SU-DHL-6 (cell line): Measurements from ENCODE around the gene MEA1.
"Not testable (repeated sequence)": the region's sequence is repeated elsewhere in the genome, so short reads cannot be mapped to it uniquely, and the experiment has no call there.

Experiments
- H2AFZ ChIP-seq: fragments of 200-600 bp; sonication (generic); 2 replicates; pipeline ENCODE4 v1.6.1; 2014; ENCODE audit warnings: low read depth, mild to moderate bottlenecking, moderate library complexity, mixed read lengths, antibody characterized with exemption, low read length; ENCODE audit not compliant: severe bottlenecking
- H3F3A ChIP-seq: fragments of 200-600 bp; shearing (Covaris generic); 2 replicates; pipeline ENCODE4 v1.6.0; 2016; ENCODE audit warnings: antibody characterized with exemption, mild to moderate bottlenecking; ENCODE audit not compliant: insufficient read depth
- H3K27ac ChIP-seq: fragments of 200-600 bp; sonication (generic); 2 replicates; pipeline ENCODE4 v1.5.1; 2016; ENCODE audit warnings: low read depth, mild to moderate bottlenecking, low read length, moderate library complexity, mixed read lengths
- H3K27me3 ChIP-seq: fragments of 200-600 bp; sonication (generic), shearing (Covaris generic); 2 replicates; pipeline ENCODE4 v1.6.0; 2014; ENCODE audit warnings: mild to moderate bottlenecking, low read length
- H3K36me3 ChIP-seq: fragments of 200-600 bp; sonication (generic); 2 replicates; pipeline ENCODE4 v1.6.1; 2014; ENCODE audit warnings: mild to moderate bottlenecking, low read length, mixed read lengths
- H3K4me2 ChIP-seq: fragments of 300-600, 200-600 bp; shearing (Covaris generic), sonication (generic); 2 replicates; pipeline ENCODE4 v1.6.0; 2014; ENCODE audit warnings: low read length, low read depth, mild to moderate bottlenecking; ENCODE audit not compliant: poor library complexity, severe bottlenecking
- H3K4me3 ChIP-seq: fragments of 200-600 bp; sonication (generic); 2 replicates; pipeline ENCODE4 v1.5.1; 2014; ENCODE audit warnings: antibody characterized with exemption, low read length, mild to moderate bottlenecking, mixed read lengths; ENCODE audit not compliant: insufficient read depth, poor library complexity, severe bottlenecking
- H3K79me2 ChIP-seq: fragments of 200-600 bp; sonication (generic); 2 replicates; pipeline ENCODE4 v1.6.1; 2014; ENCODE audit warnings: mild to moderate bottlenecking, low read length, moderate library complexity; ENCODE audit not compliant: insufficient read depth
- H3K9ac ChIP-seq: fragments of 200-600 bp; sonication (generic); 2 replicates; pipeline ENCODE4 v1.7.0; 2014; ENCODE audit warnings: mild to moderate bottlenecking, low read length
- H3K9me2 ChIP-seq: fragments of 200-600 bp; sonication (generic); replicated peaks from 2 replicates; pipeline ENCODE4 v1.6.1; 2014; ENCODE audit warnings: low read length; ENCODE audit not compliant: insufficient read depth
- H3K9me3 ChIP-seq: fragments of 200-600 bp; sonication (generic); 2 replicates; pipeline ENCODE4 v1.6.1; 2014; ENCODE audit warnings: low read length, mixed read lengths; ENCODE audit not compliant: insufficient read depth
- H4K20me1 ChIP-seq: fragments of 200-600 bp; sonication (generic); 2 replicates; pipeline ENCODE4 v1.6.1; 2014; ENCODE audit warnings: low read depth, mild to moderate bottlenecking, antibody characterized with exemption, low read length, moderate library complexity, mixed read lengths
- CTCF ChIP-seq: fragments of 200-600 bp; sonication (generic); IDR thresholded peaks from one replicate; pipeline ENCODE4 v1.5.1; 2017; ENCODE audit warnings: antibody characterized with exemption, mild to moderate bottlenecking, low read length, moderate library complexity; ENCODE audit not compliant: insufficient read depth, poor library complexity, severe bottlenecking
- EZH2phosphoT487 ChIP-seq: fragments of 200-600 bp; sonication (generic), shearing (Covaris generic); conservative IDR thresholded peaks from 2 replicates; pipeline ENCODE4 v1.6.1; 2018; ENCODE audit warnings: mild to moderate bottlenecking, antibody characterized with exemption, low read length, moderate library complexity, mixed read lengths

Gene MEA1

GRCh38 chr6:43050981-43051380 lies 37.2 kb upstream of the MEA1 start:
- no peaks in the 10 kb centered on the region for H3K36me3 ChIP-seq
- H3K79me2 ChIP-seq = no peaks in the 10 kb centered on the region; the same call in 1 of the 2 replicates
- H3K27ac ChIP-seq = no peak overlapping the region
- H3K4me3 ChIP-seq = no peak overlapping the region
- no peaks in the 10 kb centered on the region for H3K27me3 ChIP-seq
- peaks cover 10% of the 10 kb centered on the region; the same call in 1 of the 2 replicates for H3F3A ChIP-seq
- TF ChIP-seq CTCF (no peak), EZH2phosphoT487 (no peak)
- H3K9ac ChIP-seq = no peak overlapping the region
- no peaks in the 10 kb centered on the region for H3K9me2 ChIP-seq
- H2AFZ ChIP-seq = no peak overlapping the region
- H3K9me3 ChIP-seq = no peaks in the 10 kb centered on the region
- H4K20me1 ChIP-seq = no peaks in the 10 kb centered on the region
- H3K4me2 ChIP-seq = no peak overlapping the region

GRCh38 chr6:43047998-43048397 lies 34.3 kb upstream of the MEA1 start:
- H3F3A ChIP-seq = peaks cover 6% of the 10 kb centered on the region; the same call in 1 of the 2 replicates

GRCh38 chr6:43045371-43045930 lies 31.7 kb upstream of the MEA1 start:
- TF ChIP-seq EZH2phosphoT487 (no peak), CTCF (no peak)
- no peaks in the 10 kb centered on the region for H3K27me3 ChIP-seq
- no peaks in the 10 kb centered on the region for H4K20me1 ChIP-seq
- no peaks in the 10 kb centered on the region for H3K79me2 ChIP-seq
- H3K27ac ChIP-seq = no peak overlapping the region
- H3K9ac ChIP-seq = no peak overlapping the region
- H2AFZ ChIP-seq = no peak overlapping the region
- no peaks in the 10 kb centered on the region for H3K36me3 ChIP-seq
- peaks cover 6% of the 10 kb centered on the region; the same call in 1 of the 2 replicates for H3F3A ChIP-seq
- H3K4me2 ChIP-seq = no peak overlapping the region
- H3K4me3 ChIP-seq = no peak overlapping the region
- H3K9me2 ChIP-seq = no peaks in the 10 kb centered on the region
- no peaks in the 10 kb centered on the region for H3K9me3 ChIP-seq

More at GRCh38 chr6:43047998-43048397, 34.3 kb upstream of the MEA1 start:
- Histone ChIP-seq H3K27me3 (no peaks in the 10 kb centered on the region), H3K9me2 (no peaks in the 10 kb centered on the region), H3K27ac (no peak overlapping the region), H3K9me3 (no peaks in the 10 kb centered on the region), H3K4me2 (no peak overlapping the region), H3K4me3 (no peak overlapping the region), H3K9ac (no peak overlapping the region), H3K36me3 (no peaks in the 10 kb centered on the region), H2AFZ (no peak overlapping the region), H4K20me1 (no peaks in the 10 kb centered on the region), H3K79me2 (no peaks in the 10 kb centered on the region; the same call in 1 of the 2 replicates)
- no peak for TF ChIP-seq EZH2phosphoT487

- no peaks in the 10 kb centered on the region for H3K27me3 ChIP-seq
- H3K4me3 ChIP-seq = no peak overlapping the region
- no peak overlapping the region for H2AFZ ChIP-seq
- H3K4me2 ChIP-seq = no peak overlapping the region
- H4K20me1 ChIP-seq = no peaks in the 10 kb centered on the region
- H3K9me3 ChIP-seq = no peaks in the 10 kb centered on the region
- H3K79me2 ChIP-seq = no peaks in the 10 kb centered on the region
- H3K36me3 ChIP-seq = no peaks in the 10 kb centered on the region
- H3K9me2 ChIP-seq = no peaks in the 10 kb centered on the region
- peaks cover 6% of the 10 kb centered on the region; the same call in 1 of the 2 replicates for H3F3A ChIP-seq
- no peak overlapping the region for H3K27ac ChIP-seq
- TF ChIP-seq EZH2phosphoT487 (no peak), CTCF (no peak)
- H3K9ac ChIP-seq = no peak overlapping the region
Observed at GRCh38 chr6:43043310-43043709, 29.6 kb upstream of the MEA1 start.

GRCh38 chr6:43041475-43041874 lies 27.7 kb upstream of the MEA1 start:
- H3K9ac ChIP-seq = not testable (repeated sequence)

More at GRCh38 chr6:43041475-43041874, 27.7 kb upstream of the MEA1 start:
- H3F3A ChIP-seq, H4K20me1 ChIP-seq, H3K27ac ChIP-seq, H3K36me3 ChIP-seq, H3K9me3 ChIP-seq, H2AFZ ChIP-seq, H3K79me2 ChIP-seq, H3K9me2 ChIP-seq, H3K4me3 ChIP-seq, H3K4me2 ChIP-seq, H3K27me3 ChIP-seq: not testable (repeated sequence)
